HEK293T (cell line): ENCODE data around the gene FBXL4.

ENCODE experiments used
- CTCF ChIA-PET: fragments of 350-600 bp; formaldehyde crosslinking; extraction: SDS; loops from one replicate; lab custom pipeline; 2021; ENCODE audit warnings: antibody characterized with exemption, inconsistent platforms; lab: Yijun Ruan, JAX
- POLR2A ChIA-PET: fragments of 350-600 bp; formaldehyde crosslinking; extraction: SDS; loops from one replicate; lab custom pipeline; 2020; ENCODE audit warnings: antibody characterized with exemption, inconsistent platforms; lab: Yijun Ruan, JAX
- DNase-seq: peaks from one replicate; pipeline ENCODE4 v3.0.0; 2012; ENCODE audit warnings: mixed read lengths; ENCODE audit errors: extremely low spot score
- ARNT ChIP-seq: fragments of 450-650 bp; IDR thresholded peaks from 2 replicates; pipeline ENCODE4 v1.6.1; 2017; ENCODE audit warnings: mild to moderate bottlenecking
- BHLHE40 ChIP-seq: fragments of 450-650 bp; IDR thresholded peaks from 2 replicates; pipeline ENCODE4 v1.6.1; 2016; ENCODE audit warnings: mild to moderate bottlenecking, moderate library complexity, borderline replicate concordance
- CTBP1 ChIP-seq: fragments of 450-650 bp; IDR thresholded peaks from 2 replicates; pipeline ENCODE4 v1.6.1; 2016; ENCODE audit warnings: borderline replicate concordance
- ELF4 ChIP-seq: fragments of 450-650 bp; IDR thresholded peaks from 2 replicates; pipeline ENCODE4 v1.6.1; 2017; ENCODE audit warnings: antibody characterized with exemption
- FOXK2 ChIP-seq: fragments of 450-650 bp; IDR thresholded peaks from 2 replicates; pipeline ENCODE4 v1.6.1; 2016; ENCODE audit warnings: mild to moderate bottlenecking
- FOXM1 ChIP-seq: fragments of 450-650 bp; IDR thresholded peaks from 2 replicates; pipeline ENCODE4 v1.6.1; 2017; ENCODE audit warnings: mild to moderate bottlenecking, borderline replicate concordance
- HDGF ChIP-seq: fragments of 450-650 bp; IDR thresholded peaks from 2 replicates; pipeline ENCODE4 v1.6.1; 2017; ENCODE audit warnings: antibody characterized with exemption, borderline replicate concordance
- L3MBTL2 ChIP-seq: fragments of 450-650 bp; conservative IDR thresholded peaks from 2 replicates; pipeline ENCODE4 v1.6.1; 2016; ENCODE audit warnings: mild to moderate bottlenecking
- LEF1 ChIP-seq: fragments of 450-650 bp; IDR thresholded peaks from 2 replicates; pipeline ENCODE4 v1.6.1; 2017; ENCODE audit warnings: mild to moderate bottlenecking, borderline replicate concordance
- NFRKB ChIP-seq: fragments of 450-650 bp; IDR thresholded peaks from 2 replicates; pipeline ENCODE4 v1.6.1; 2016; ENCODE audit warnings: mild to moderate bottlenecking, moderate library complexity
- PKNOX1 ChIP-seq: fragments of 450-650 bp; IDR thresholded peaks from 2 replicates; pipeline ENCODE4 v1.6.1; 2016
- SP1 ChIP-seq: fragments of 450-650 bp; IDR thresholded peaks from 2 replicates; pipeline ENCODE4 v1.6.1; 2017
- SUZ12 ChIP-seq: fragments of 450-650 bp; IDR thresholded peaks from 2 replicates; pipeline ENCODE4 v1.6.1; 2016; ENCODE audit warnings: mild to moderate bottlenecking
- TARDBP ChIP-seq: fragments of 450-650 bp; IDR thresholded peaks from 2 replicates; pipeline ENCODE4 v1.6.1; 2016
- ZNF384 ChIP-seq: fragments of 450-650 bp; IDR thresholded peaks from 2 replicates; pipeline ENCODE4 v1.6.1; 2016

Gene FBXL4

DNA sequence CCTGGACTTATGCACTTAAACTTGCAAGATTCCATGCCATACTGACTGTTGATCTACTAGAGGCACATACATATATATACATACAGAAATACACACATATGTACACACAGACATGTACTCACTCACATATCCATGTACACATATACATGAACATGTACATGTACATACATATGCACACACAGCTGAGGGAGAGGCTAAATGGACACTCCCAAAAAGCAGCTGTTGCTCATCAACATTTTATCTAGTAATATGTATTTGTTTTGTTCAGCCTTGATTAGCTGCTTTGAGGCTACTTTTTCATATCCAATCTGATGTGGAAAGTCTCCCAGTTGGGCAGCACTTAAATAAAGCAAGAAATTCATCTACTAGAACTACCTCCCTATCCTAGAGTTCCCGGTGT, 33.7 kb upstream of the FBXL4 start:
- ChIA-PET POLR2A (no interaction called here), CTCF (no interaction called here)
- DNase-seq, result no peak
- TF ChIP-seq PKNOX1 (no peak), ELF4 (no peak), ARNT (no peak)

DNA sequence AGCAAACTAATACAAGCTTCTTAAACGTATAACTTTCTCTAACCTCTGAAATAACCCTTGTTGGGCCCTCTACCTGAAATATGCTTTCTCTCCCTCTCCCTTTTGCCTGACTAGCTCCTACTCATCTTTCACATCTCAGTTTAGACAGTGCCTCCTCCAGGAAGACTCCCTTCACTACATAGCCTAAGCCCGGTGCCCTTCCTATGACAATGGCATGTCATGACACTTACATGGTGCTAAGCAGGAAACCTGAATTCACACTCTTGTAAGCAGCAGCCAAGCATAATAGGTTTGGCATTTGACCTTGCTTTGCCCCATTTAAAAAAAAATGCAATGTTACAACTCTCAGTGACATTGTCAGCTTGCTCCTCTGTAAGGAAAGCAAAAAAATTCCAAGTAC, 33.1 kb upstream of the FBXL4 start:
- peak; percentile 11 for DNase-seq
- POLR2A ChIA-PET, result no interaction called here
- CTCF ChIA-PET, result no interaction called here
- TF ChIP-seq ZNF384, result no peak

GRCh38 chr6:98977671-98978292, 30.0 kb upstream of the FBXL4 start:
- no peak for DNase-seq
- POLR2A ChIA-PET, result no interaction called here
- CTCF ChIA-PET, result no interaction called here
- TF ChIP-seq SUZ12, result no peak
- TF ChIP-seq FOXM1, result no peak
- TF ChIP-seq ELF4, result no peak
- TF ChIP-seq HDGF, result no peak
- TF ChIP-seq ZNF384, result no peak
- TF ChIP-seq SP1, result no peak
- TF ChIP-seq BHLHE40, result no peak
- no peak for TF ChIP-seq CTBP1

DNA sequence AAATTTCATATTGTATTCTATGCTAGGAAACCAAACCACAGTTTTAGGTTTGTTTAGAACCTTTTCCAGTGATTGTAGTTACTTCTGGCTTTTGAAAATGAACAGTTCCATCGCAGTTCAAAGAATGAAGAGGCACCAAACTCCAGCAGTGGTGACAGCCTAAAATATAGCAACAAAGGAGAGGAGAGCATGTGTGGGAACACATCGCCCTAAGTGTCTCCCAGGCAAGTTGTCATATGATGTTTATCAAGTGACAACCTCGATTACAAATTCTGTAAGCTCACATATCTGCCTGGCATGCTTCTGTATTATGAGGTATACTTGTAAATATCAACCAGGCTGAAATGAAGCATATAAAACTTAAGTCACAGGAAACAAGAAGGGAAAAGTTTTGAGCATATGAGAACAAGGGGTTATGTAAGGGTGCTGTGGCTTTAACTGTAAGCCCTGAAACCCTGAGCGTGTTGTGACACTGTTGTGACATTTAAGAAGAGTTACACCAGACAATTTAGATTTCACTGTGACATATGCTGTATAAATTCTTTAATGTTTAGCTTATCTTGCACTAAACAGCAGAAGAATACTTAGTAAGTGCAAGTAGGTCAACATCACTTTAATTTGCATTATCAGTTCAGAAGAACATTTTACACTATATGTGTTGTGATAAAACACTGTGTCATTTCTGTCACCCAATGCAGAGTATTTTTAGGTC, 29.1 kb upstream of the FBXL4 start:
- TF ChIP-seq LEF1 (no peak), CTBP1 (no peak), ZNF384 (no peak), BHLHE40 (no peak), L3MBTL2 (no peak), TARDBP (no peak), FOXM1 (no peak), FOXK2 (no peak), NFRKB (no peak), HDGF (no peak), SP1 (no peak), PKNOX1 (no peak)
- CTCF ChIA-PET, result no interaction called here
- POLR2A ChIA-PET, result no interaction called here
- no peak for DNase-seq

- ChIA-PET POLR2A (no interaction called here), CTCF (no interaction called here)
- DNase-seq, result no peak
- TF ChIP-seq BHLHE40, result no peak
- no peak for TF ChIP-seq CTBP1
- no peak for TF ChIP-seq FOXM1
Measured at GRCh38 chr6:98975421-98975820, 27.7 kb upstream of the FBXL4 start.

DNA sequence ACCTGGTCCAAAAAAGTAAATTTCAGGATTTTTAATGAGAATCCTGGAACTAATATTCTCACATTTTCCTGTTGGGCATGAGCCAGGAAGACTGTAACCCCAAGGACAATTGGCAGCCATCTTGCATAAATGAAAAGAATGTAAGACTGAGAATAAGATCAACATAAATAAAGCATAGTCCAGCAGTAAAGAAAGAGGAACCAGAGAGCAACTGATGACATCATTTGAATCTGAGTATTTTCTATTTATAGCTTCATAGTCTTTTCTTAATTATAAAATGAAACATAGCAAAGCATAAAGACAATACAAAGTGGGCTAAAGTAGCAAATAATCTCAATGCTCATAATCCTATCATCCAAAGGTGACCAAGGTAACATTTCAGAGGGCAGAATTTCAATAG, 26.6 kb upstream of the FBXL4 start:
- no peak for TF ChIP-seq PKNOX1
- ChIA-PET CTCF (no interaction called here), POLR2A (no interaction called here)
- DNase-seq, result no peak

- no peak for DNase-seq
- TF ChIP-seq HDGF (no peak), CTBP1 (no peak), FOXK2 (no peak), L3MBTL2 (no peak)
- POLR2A ChIA-PET, result no interaction called here
- CTCF ChIA-PET, result no interaction called here
Measured at GRCh38 chr6:98973571-98973970, 25.8 kb upstream of the FBXL4 start.

GRCh38 chr6:98971303-98971702, 23.6 kb upstream of the FBXL4 start:
- POLR2A ChIA-PET, result no interaction called here
- DNase-seq, result no peak
- CTCF ChIA-PET, result no interaction called here
- TF ChIP-seq FOXM1, result no peak
